Natural killer cell (primary cell): ENCODE data around the gene TBL1X. TPM values are rescaled to one million over a fixed set of nuclear protein-coding genes. Genes with fewer than 3 reads are reported as not detected.
"Not testable (repeated sequence)": the region's sequence is repeated elsewhere in the genome, so short reads cannot be mapped to it uniquely, and the experiment has no call there.

Experiments
- ATAC-seq, 3 donors: fragments of 150-1000 bp in 2 of 3; fragments of 200-7000 bp in 1 of 3; cut with Tn5 transposase; 1 replicate in 1 of 3; 2 replicates in 2 of 3; pipeline ENCODE4 v1.10.0; 2021; ENCODE audit warnings: mild to moderate bottlenecking in 2 of 3, moderate library complexity in 2 of 3
- DNase-seq, 2 donors: peaks; one replicate each; pipeline versions ENCODE4 v3.0.0 to v3.0.0-alpha.2; 2013 to 2021; ENCODE audit warnings: mixed read lengths in 1 of 2
- H3K27ac ChIP-seq: one replicate; pipeline ENCODE4 v1.5.1; 2013; ENCODE audit warnings: mild to moderate bottlenecking, low read length
- H3K27me3 ChIP-seq: one replicate; pipeline ENCODE4 v1.6.1; 2013; ENCODE audit warnings: low read length; ENCODE audit not compliant: control insufficient read depth, insufficient read depth
- H3K36me3 ChIP-seq: one replicate; pipeline ENCODE4 v1.6.1; 2013; ENCODE audit warnings: low read length; ENCODE audit not compliant: control insufficient read depth, insufficient read depth
- H3K4me1 ChIP-seq: one replicate; pipeline ENCODE4 v1.6.1; 2013; ENCODE audit warnings: low read length; ENCODE audit not compliant: control insufficient read depth, insufficient read depth
- H3K4me3 ChIP-seq: one replicate; pipeline ENCODE4 v1.5.1; 2013; ENCODE audit warnings: low read length
- H3K9me3 ChIP-seq: one replicate; pipeline ENCODE4 v1.6.1; 2013; ENCODE audit warnings: low read length; ENCODE audit not compliant: control insufficient read depth, insufficient read depth
- H3K27ac Mint-ChIP-seq, 2 donors: one replicate each; pipeline ENCODE4 v1.8.0; 2022; ENCODE audit warnings: mild to moderate bottlenecking in 2 of 2, mixed read lengths in 2 of 2, moderate library complexity in 1 of 2
- H3K27me3 Mint-ChIP-seq, 2 donors: one replicate each; pipeline ENCODE4 v1.8.0; 2022; ENCODE audit warnings: low read depth in 2 of 2, mixed read lengths in 2 of 2
- H3K36me3 Mint-ChIP-seq: one replicate; pipeline ENCODE4 v1.8.0; 2022; ENCODE audit warnings: mixed read lengths
- H3K4me1 Mint-ChIP-seq, 2 donors: one replicate each; pipeline ENCODE4 v1.8.0; 2022; ENCODE audit warnings: mixed read lengths in 2 of 2
- H3K4me3 Mint-ChIP-seq: one replicate; pipeline ENCODE4 v1.8.0; 2022; ENCODE audit warnings: mild to moderate bottlenecking, moderate library complexity, mixed read lengths
- H3K9me3 Mint-ChIP-seq, 2 donors: one replicate each; pipeline ENCODE4 v1.8.0; 2022; ENCODE audit warnings: mixed read lengths in 2 of 2
- WGBS: methylation state at CpG from one replicate; pipeline ENCODE4 v1.1.7; 2013; ENCODE audit warnings: missing lambda C conversion rate; ENCODE audit not compliant: insufficient coverage; 5-methylcytosine and 5-hydroxymethylcytosine counted together
- intact Hi-C: fragments of 100-400 bp; cut with micrococcal nuclease; formaldehyde crosslinking; loops from one replicate; pipeline ENCODE4 v1.14.2; 2022
- total RNA-seq, 4 donors: library from RNA; stranded (reverse); fragments of 120-200 nt in 1 of 4; gene quantifications; one replicate each; pipeline versions ENCODE4 v1.2.3 to v1.2.4, GENCODE V29; 2013 to 2022
- TF ChIP-seq, protein P1 (sequence below): fragments of 200-600 bp; IDR thresholded peaks from one replicate; pipeline ENCODE4 v1.8.0; 2022; ENCODE audit warnings: antibody characterized with exemption

The TBL1X gene
- total RNA-seq, 3 donors from 2014 or later (not counting 1 experiment from before 2014, with no cell fraction given), result 21.9 to 43.8 (median 32.7) TPM

DNA sequence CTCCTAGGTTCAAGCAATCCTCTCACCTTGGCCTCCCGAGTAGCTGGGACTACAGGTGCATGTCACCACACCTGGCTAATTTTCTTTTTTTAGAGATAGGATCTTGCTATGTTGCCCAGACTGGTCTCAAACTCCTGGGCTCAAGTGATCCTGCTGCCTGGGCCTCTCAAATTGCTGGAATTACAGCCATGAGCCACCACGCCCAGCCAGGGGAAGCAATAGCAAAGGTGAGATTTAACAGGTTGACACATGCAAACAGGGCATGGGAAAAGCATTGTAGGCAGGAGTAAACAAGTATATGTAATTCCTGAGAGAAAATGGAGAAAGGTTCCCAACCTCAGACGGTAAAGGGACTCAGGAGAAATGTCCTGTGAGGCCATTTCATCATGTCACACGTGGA, 33.6 kb upstream of the TBL1X start:
- no peaks in the 10 kb centered on the region for H3K27me3 Mint-ChIP-seq
- intact Hi-C loops, result no loop called here
- no peak overlapping the region for H3K27ac Mint-ChIP-seq

DNA sequence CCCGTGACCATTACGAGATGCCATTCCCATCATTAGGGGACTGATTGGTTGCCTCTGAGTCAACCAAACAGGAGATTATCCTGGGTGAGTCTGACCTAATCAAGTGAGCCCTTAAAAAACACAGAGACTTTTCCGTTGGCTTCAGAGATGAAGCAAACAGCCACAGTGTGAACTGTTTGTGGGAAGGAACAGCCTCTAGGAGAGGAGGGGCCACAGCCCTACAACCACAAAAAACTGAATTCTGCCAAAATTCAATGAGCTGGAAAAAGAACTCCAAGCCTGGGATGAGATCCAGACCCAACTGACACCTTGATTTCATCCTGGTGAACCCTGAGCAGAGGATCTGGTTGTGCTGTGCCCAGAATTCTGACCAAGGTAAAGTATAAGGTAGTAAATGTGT, 31.3 kb upstream of the TBL1X start:
- H3K9me3 ChIP-seq, result no peaks in the 10 kb centered on the region
- intact Hi-C loops, result no loop called here
- WGBS, result 70% methylated on average over 3 of the region's 3 CpGs
- ATAC-seq (peak in 1 of 3 donors; percentile 55), DNase-seq (no peak)
- peaks cover 0 to 19% of the 10 kb centered on the region in 2 donors for H3K4me1 Mint-ChIP-seq
- TF ChIP-seq, protein P1, sequence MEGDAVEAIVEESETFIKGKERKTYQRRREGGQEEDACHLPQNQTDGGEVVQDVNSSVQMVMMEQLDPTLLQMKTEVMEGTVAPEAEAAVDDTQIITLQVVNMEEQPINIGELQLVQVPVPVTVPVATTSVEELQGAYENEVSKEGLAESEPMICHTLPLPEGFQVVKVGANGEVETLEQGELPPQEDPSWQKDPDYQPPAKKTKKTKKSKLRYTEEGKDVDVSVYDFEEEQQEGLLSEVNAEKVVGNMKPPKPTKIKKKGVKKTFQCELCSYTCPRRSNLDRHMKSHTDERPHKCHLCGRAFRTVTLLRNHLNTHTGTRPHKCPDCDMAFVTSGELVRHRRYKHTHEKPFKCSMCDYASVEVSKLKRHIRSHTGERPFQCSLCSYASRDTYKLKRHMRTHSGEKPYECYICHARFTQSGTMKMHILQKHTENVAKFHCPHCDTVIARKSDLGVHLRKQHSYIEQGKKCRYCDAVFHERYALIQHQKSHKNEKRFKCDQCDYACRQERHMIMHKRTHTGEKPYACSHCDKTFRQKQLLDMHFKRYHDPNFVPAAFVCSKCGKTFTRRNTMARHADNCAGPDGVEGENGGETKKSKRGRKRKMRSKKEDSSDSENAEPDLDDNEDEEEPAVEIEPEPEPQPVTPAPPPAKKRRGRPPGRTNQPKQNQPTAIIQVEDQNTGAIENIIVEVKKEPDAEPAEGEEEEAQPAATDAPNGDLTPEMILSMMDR, result no peak
- peak overlapping the region in 1 of 2 donors; percentile 43 for H3K27ac Mint-ChIP-seq
- no peak overlapping the region for H3K4me3 Mint-ChIP-seq
- no peak overlapping the region for H3K4me3 ChIP-seq
- no peaks in the 10 kb centered on the region for H3K36me3 ChIP-seq
- H3K27ac ChIP-seq, result no peak overlapping the region
- H3K4me1 ChIP-seq, result peaks cover 7% of the 10 kb centered on the region
- H3K27me3 ChIP-seq, result no peaks in the 10 kb centered on the region
- H3K27me3 Mint-ChIP-seq, result no peaks in the 10 kb centered on the region
- H3K9me3 Mint-ChIP-seq, result peaks cover 0 to 2% of the 10 kb centered on the region in 2 donors
- H3K36me3 Mint-ChIP-seq, result no peaks in the 10 kb centered on the region

More for the DNA sequence above, 33.6 kb upstream of the TBL1X start:
- no peaks in the 10 kb centered on the region for H3K9me3 ChIP-seq
- Mint-ChIP-seq H3K9me3 (peaks cover 0 to 2% of the 10 kb centered on the region in 2 donors), H3K4me3 (no peak overlapping the region), H3K4me1 (peaks cover 0 to 19% of the 10 kb centered on the region in 2 donors), H3K36me3 (no peaks in the 10 kb centered on the region)
- 85% methylated on average over 4 of the region's 4 CpGs for WGBS
- no peak overlapping the region for H3K27ac ChIP-seq
- no peaks in the 10 kb centered on the region for H3K27me3 ChIP-seq
- H3K4me3 ChIP-seq, result no peak overlapping the region
- H3K4me1 ChIP-seq, result peaks cover 7% of the 10 kb centered on the region
- H3K36me3 ChIP-seq, result no peaks in the 10 kb centered on the region
- no peak for DNase-seq
- ATAC-seq, result no peak
- TF ChIP-seq, protein P1, result no peak

DNA sequence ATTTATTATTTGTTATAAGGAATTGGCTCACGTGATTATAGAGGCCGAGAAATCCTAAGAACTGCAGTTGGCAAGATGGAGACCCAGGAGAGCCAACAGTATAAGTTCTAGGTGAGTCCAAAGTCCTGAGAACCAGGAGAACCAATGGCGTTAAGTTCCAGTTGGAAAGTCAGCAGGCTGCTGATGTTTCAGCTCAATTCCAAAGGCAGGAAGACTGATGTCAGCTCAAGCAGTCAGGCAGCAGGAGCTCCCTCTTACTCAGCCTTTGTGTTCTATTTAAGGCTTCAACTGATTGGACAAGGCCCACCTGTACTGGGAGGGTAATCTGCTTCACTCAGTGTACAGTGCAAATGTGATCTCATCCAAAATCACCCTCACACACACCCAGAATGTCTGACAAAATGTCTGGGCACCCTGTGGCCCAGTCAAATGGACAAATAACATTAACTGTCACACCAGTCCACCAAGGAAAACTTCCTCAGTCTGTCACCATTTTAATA, 30.8 kb upstream of the TBL1X start:
- H3K4me3 ChIP-seq, result no peak overlapping the region
- Mint-ChIP-seq H3K27me3 (no peaks in the 10 kb centered on the region), H3K9me3 (peaks cover 0 to 2% of the 10 kb centered on the region in 2 donors), H3K36me3 (no peaks in the 10 kb centered on the region), H3K4me3 (no peak overlapping the region), H3K4me1 (peaks cover 0 to 19% of the 10 kb centered on the region in 2 donors), H3K27ac (no peak overlapping the region)
- peaks cover 7% of the 10 kb centered on the region for H3K4me1 ChIP-seq
- intact Hi-C loops, result no loop called here
- 96% methylated on average over 3 of the region's 3 CpGs for WGBS
- H3K36me3 ChIP-seq, result no peaks in the 10 kb centered on the region
- ATAC-seq, result no peak
- TF ChIP-seq, protein P1, result no peak
- no peak for DNase-seq
- H3K27ac ChIP-seq, result no peak overlapping the region
- H3K27me3 ChIP-seq, result no peaks in the 10 kb centered on the region
- H3K9me3 ChIP-seq, result no peaks in the 10 kb centered on the region

DNA sequence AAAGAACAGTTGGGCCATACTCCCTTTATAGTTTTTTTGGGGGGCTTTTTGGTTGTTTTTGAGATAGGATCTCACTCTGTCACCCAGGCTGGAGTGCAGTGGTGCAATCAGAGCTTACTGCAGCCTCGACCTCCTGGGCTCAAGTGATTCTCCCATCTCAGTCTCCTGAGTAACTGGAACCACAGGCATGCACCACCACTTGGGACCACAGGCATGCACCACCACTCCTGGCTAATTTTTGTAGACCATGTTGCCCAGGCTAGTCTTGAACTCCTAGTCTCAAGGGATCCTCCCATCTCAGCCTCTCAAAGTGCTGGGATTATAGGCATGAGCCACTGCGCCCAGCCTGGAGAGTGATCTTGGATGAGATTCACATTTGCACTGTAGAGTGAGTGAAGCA, 29.8 kb upstream of the TBL1X start:
- not testable (repeated sequence) for H3K4me3 Mint-ChIP-seq, H3K9me3 Mint-ChIP-seq

More for the DNA sequence above, 29.8 kb upstream of the TBL1X start:
- peaks cover 1 to 17% of the 10 kb centered on the region in 2 donors for H3K4me1 Mint-ChIP-seq
- 84% methylated on average over 2 of the region's 2 CpGs for WGBS
- H3K27ac ChIP-seq, H3K9me3 ChIP-seq, H3K36me3 Mint-ChIP-seq, H3K27ac Mint-ChIP-seq, H3K27me3 ChIP-seq, intact Hi-C loops, H3K4me1 ChIP-seq, H3K4me3 ChIP-seq, ATAC-seq, H3K36me3 ChIP-seq, DNase-seq, H3K27me3 Mint-ChIP-seq: not testable (repeated sequence)
